GM23338 (cell line): ENCODE measurements around the gene HOXC4. TPM values are rescaled to one million over a fixed set of nuclear protein-coding genes. Genes with fewer than 3 reads are reported as not detected.

Experiments used
- ATAC-seq: fragments of 200-7000 bp; cut with Tn5 transposase; 3 replicates; pipeline ENCODE4 v1.9.1; 2020
- DNase-seq: peaks from one replicate; pipeline ENCODE4 v3.0.0-alpha.2; 2015; ENCODE audit warnings: low spot score
- H2AFZ ChIP-seq: fragments of 200-600 bp; sonication (generic); 2 replicates; pipeline ENCODE4 v1.8.0; 2016; ENCODE audit warnings: antibody characterized with exemption, mild to moderate bottlenecking, moderate library complexity
- H3F3A ChIP-seq: fragments of 200-600 bp; sonication (generic); replicated peaks from 2 replicates; pipeline ENCODE4 v1.8.0; 2017; ENCODE audit warnings: antibody characterized with exemption, mixed run types, low read depth
- H3K27ac ChIP-seq: fragments of 200-600 bp; sonication (generic); 2 replicates; pipeline ENCODE4 v1.6.1; 2016; ENCODE audit warnings: low read depth
- H3K27me3 ChIP-seq: fragments of 200-600 bp; sonication (generic); 2 replicates; pipeline ENCODE4 v1.8.0; 2016; ENCODE audit warnings: mild to moderate bottlenecking, mixed run types, moderate library complexity; ENCODE audit not compliant: insufficient read depth
- H3K36me3 ChIP-seq: fragments of 200-600 bp; sonication (generic); 2 replicates; pipeline ENCODE4 v1.8.0; 2016; ENCODE audit warnings: mild to moderate bottlenecking; ENCODE audit not compliant: insufficient read depth
- H3K4me1 ChIP-seq: fragments of 200-600 bp; sonication (generic); 2 replicates; pipeline ENCODE4 v1.8.0; 2016; ENCODE audit warnings: mild to moderate bottlenecking, moderate library complexity; ENCODE audit not compliant: insufficient read depth
- H3K4me2 ChIP-seq: fragments of 200-600 bp; sonication (generic); 2 replicates; pipeline ENCODE4 v1.7.1; 2017; ENCODE audit warnings: mixed run types
- H3K4me3 ChIP-seq: fragments of 200-600 bp; sonication (generic); 2 replicates; pipeline ENCODE4 v1.6.1; 2016; ENCODE audit warnings: mixed run types
- H3K79me2 ChIP-seq: fragments of 200-600 bp; sonication (generic); replicated peaks from 2 replicates; pipeline ENCODE4 v1.8.0; 2017; ENCODE audit warnings: mild to moderate bottlenecking; ENCODE audit not compliant: insufficient read depth
- H3K9me2 ChIP-seq: fragments of 200-600 bp; sonication (generic); 2 replicates; pipeline ENCODE4 v1.8.0; 2017; ENCODE audit not compliant: insufficient read depth
- H4K20me1 ChIP-seq: fragments of 200-600 bp; sonication (generic); replicated peaks from 2 replicates; pipeline ENCODE4 v1.8.0; 2017; ENCODE audit warnings: mild to moderate bottlenecking; ENCODE audit not compliant: insufficient read depth
- H3K27ac Mint-ChIP-seq: 2 replicates; pipeline ENCODE4 v1.8.0; 2020; ENCODE audit warnings: inconsistent platforms, mild to moderate bottlenecking, moderate library complexity, mixed read lengths
- H3K27me3 Mint-ChIP-seq: 3 replicates; pipeline ENCODE4 v1.8.0; 2022; ENCODE audit warnings: low read depth, mild to moderate bottlenecking, moderate library complexity, mixed read lengths, inconsistent platforms; ENCODE audit not compliant: insufficient read depth, poor library complexity
- H3K36me3 Mint-ChIP-seq: 3 replicates; pipeline ENCODE4 v1.8.0; 2021; ENCODE audit warnings: low read depth, mild to moderate bottlenecking, inconsistent platforms, moderate library complexity, mixed read lengths
- H3K4me1 Mint-ChIP-seq: 3 replicates; pipeline ENCODE4 v1.8.0; 2020; ENCODE audit warnings: mild to moderate bottlenecking, inconsistent platforms, mixed read lengths
- H3K4me3 Mint-ChIP-seq: 3 replicates; pipeline ENCODE4 v1.8.0; 2021; ENCODE audit warnings: moderate library complexity, mild to moderate bottlenecking, inconsistent platforms, mixed read lengths
- H3K9me3 Mint-ChIP-seq: 3 replicates; pipeline ENCODE4 v1.8.0; 2020; ENCODE audit warnings: moderate library complexity, mild to moderate bottlenecking, inconsistent platforms, mixed read lengths
- CREB1 ChIP-seq: fragments of 250-450 bp; sonication (Bioruptor Pico); IDR thresholded peaks from 2 replicates; pipeline ENCODE4 v1.5.0; 2020; ENCODE audit warnings: low read depth, mild to moderate bottlenecking, moderate library complexity
- CTCF ChIP-seq, 2 experiments: fragments of 200-600 bp in 1 of 2; sonication (generic) in 1 of 2; conservative IDR thresholded peaks; 2 replicates each; pipeline versions ENCODE4 v1.5.1 to v1.6.1; 2016 to 2017; ENCODE audit warnings: antibody characterized with exemption in 2 of 2, low read depth in 2 of 2, mild to moderate bottlenecking in 2 of 2, moderate library complexity in 1 of 2
- ETS1 ChIP-seq: IDR thresholded peaks from 2 replicates; pipeline ENCODE4 v1.6.1; 2016; ENCODE audit warnings: antibody characterized with exemption
- EZH2 ChIP-seq: fragments of 200-600 bp; sonication (generic); IDR thresholded peaks from one replicate; pipeline ENCODE4 v1.8.0; 2017; ENCODE audit warnings: antibody characterized with exemption, mild to moderate bottlenecking, low read depth; ENCODE audit not compliant: unreplicated experiment
- EZH2phosphoT487 ChIP-seq: fragments of 200-600 bp; sonication (generic); IDR thresholded peaks from one replicate; pipeline ENCODE4 v1.8.1; 2018; ENCODE audit warnings: antibody characterized with exemption; ENCODE audit not compliant: unreplicated experiment
- JUNB ChIP-seq: IDR thresholded peaks from one replicate; pipeline ENCODE4 v1.6.1; 2016; ENCODE audit warnings: antibody characterized with exemption; ENCODE audit not compliant: unreplicated experiment
- NANOG ChIP-seq: IDR thresholded peaks from 2 replicates; pipeline ENCODE4 v1.6.1; 2016; ENCODE audit warnings: antibody characterized with exemption, borderline replicate concordance
- POLR2AphosphoS5 ChIP-seq: IDR thresholded peaks from 2 replicates; pipeline ENCODE4 v1.6.1; 2016; ENCODE audit warnings: antibody characterized with exemption, low read depth
- REST ChIP-seq: IDR thresholded peaks from one replicate; pipeline ENCODE4 v1.6.1; 2018; ENCODE audit warnings: antibody characterized with exemption; ENCODE audit not compliant: unreplicated experiment
- STAT1 ChIP-seq: IDR thresholded peaks from one replicate; pipeline ENCODE4 v1.6.1; 2016; ENCODE audit warnings: antibody characterized with exemption; ENCODE audit not compliant: unreplicated experiment
- ZNF114 ChIP-seq: fragments of 250-450 bp; sonication (Bioruptor Pico); IDR thresholded peaks from 2 replicates; pipeline ENCODE4 v1.5.0; 2020; ENCODE audit warnings: mild to moderate bottlenecking, moderate library complexity
- ZNF331 ChIP-seq: fragments of 250-450 bp; sonication (Bioruptor Pico); IDR thresholded peaks from 2 replicates; pipeline ENCODE4 v1.5.0; 2020; ENCODE audit warnings: low read depth, mild to moderate bottlenecking, moderate library complexity
- ZNF462 ChIP-seq: fragments of 250-450 bp; sonication (Bioruptor Pico); IDR thresholded peaks from 2 replicates; pipeline ENCODE4 v1.5.0; 2020; ENCODE audit warnings: mild to moderate bottlenecking, moderate library complexity
- polyA plus RNA-seq: library from polyadenylated mRNA; unstranded; fragments of >200 nt; fragmentation: Nextera tagmentation; extraction: Ambion mirVana; gene quantifications from 2 replicates; pipeline ENCODE4 v1.2.1, GENCODE V29; 2016
- total RNA-seq: library from RNA; depleted of rRNA; stranded (reverse); fragments of >200 nt; shearing (Covaris generic); gene quantifications from 2 replicates; pipeline ENCODE4 v1.2.3, GENCODE V29; 2014

HOXC4 gene
- total and polyA plus RNA-seq, 2 experiments from 2014 or later, result not detected

- Mint-ChIP-seq H3K4me3 (no peak overlapping the region), H3K27ac (no peak overlapping the region), H3K4me1 (peaks cover 9% of the 10 kb centered on the region; the same call in 2 of the 3 replicates), H3K36me3 (no peaks in the 10 kb centered on the region; the same call in 2 of the 3 replicates), H3K27me3 (peaks cover 100% of the 10 kb centered on the region), H3K9me3 (peaks cover 5% of the 10 kb centered on the region; the same call in 2 of the 3 replicates)
- H3K27ac ChIP-seq, result no peak overlapping the region
- H3K9me2 ChIP-seq, result no peaks in the 10 kb centered on the region
- no peak for DNase-seq
- peaks cover 9% of the 10 kb centered on the region; the same call in 1 of the 2 replicates for H3F3A ChIP-seq
- H3K27me3 ChIP-seq, result peaks cover 100% of the 10 kb centered on the region
- no peak overlapping the region for H3K4me3 ChIP-seq
- TF ChIP-seq ZNF462 (no peak), EZH2phosphoT487 (no peak), STAT1 (no peak), EZH2 (no peak), REST (no peak), ZNF114 (CRISPR knock-in tag) (no peak), CTCF (conservative IDR thresholded peaks at IDR 0.05; ENCODE audit: low read depth in 2 of 2) (no peak), JUNB (no peak), ETS1 (no peak), POLR2AphosphoS5 (no peak), ZNF331 (no peak), CREB1 (no peak), NANOG (no peak)
- peak; percentile 33; the same call in 2 of the 3 replicates for ATAC-seq
- H3K4me2 ChIP-seq, result no peak overlapping the region
- peaks cover 8% of the 10 kb centered on the region; the same call in 1 of the 2 replicates for H3K4me1 ChIP-seq
- peaks cover 48% of the 10 kb centered on the region for H4K20me1 ChIP-seq
- H3K79me2 ChIP-seq, result no peaks in the 10 kb centered on the region
- no peaks in the 10 kb centered on the region for H3K36me3 ChIP-seq
- no peak overlapping the region for H2AFZ ChIP-seq
Observed at GRCh38 chr12:54040148-54040494, 13.5 kb upstream of the HOXC4 start.
